ENCODE measurements around the gene ZGPAT. TPM values are rescaled to one million over a fixed set of nuclear protein-coding genes. Genes with fewer than 3 reads are reported as not detected.

ZGPAT gene
- total and polyA plus RNA-seq, 2 of the 8 experiments (the other 6 are each of a cell fraction or from before 2014, with no cell fraction given) = 14.5 to 21.4 TPM

GRCh38 chr20:63741676-63742380, 34.0 kb downstream of the ZGPAT start:
- Histone ChIP-seq H2BK120ac (replicated peaks; ENCODE audit: low read depth, low read length) (no peak overlapping the region), H2AFZ (ENCODE audit: low read length) (no peak overlapping the region), H4K20me1 (replicated peaks in 1 of 2; ENCODE audit: control insufficient read depth in 1 of 2, insufficient read depth in 2 of 2, low read length in 2 of 2) (peaks cover 0 to 7% of the 10 kb centered on the region in 2 experiments), H4K5ac (ENCODE audit: insufficient read length, low read depth, low read length) (no peak overlapping the region), H3K4me2 (ENCODE audit: insufficient read depth in 1 of 2, low read depth in 2 of 2, low read length in 2 of 2) (peak overlapping the region; percentile 70 to 75; a peak in 2 of 4 replicates), H3K9me3 (ENCODE audit: insufficient read depth in 2 of 2, low read depth in 1 of 2, low read length in 1 of 2) (no peaks in the 10 kb centered on the region), H3K56ac (replicated peaks; ENCODE audit: insufficient read length, low read depth, low read length) (no peak overlapping the region), H3K23ac (ENCODE audit: insufficient read length) (no peak overlapping the region), H4K8ac (ENCODE audit: extremely low read depth, insufficient read depth, low read length) (no peak overlapping the region; the same call in 1 of the 2 replicates), H3K9ac (replicated peaks in 1 of 4; ENCODE audit: extremely low read depth in 1 of 4, low read depth in 3 of 4, low read length in 3 of 4) (no peak overlapping the region), H2BK20ac (ENCODE audit: low read length) (no peak overlapping the region), H3K36me3 (ENCODE audit: control insufficient read depth in 2 of 4, insufficient read depth in 4 of 4, low read length in 3 of 4) (peaks cover 0 to 12% (median 6%) of the 10 kb centered on the region in 4 experiments; a peak in 3 of 8 replicates), H2BK12ac (ENCODE audit: low read depth, low read length) (no peak overlapping the region), H3K27ac (ENCODE audit: low read depth, low read length) (no peak overlapping the region), H4K91ac (replicated peaks; ENCODE audit: insufficient read length, low read length) (no peak overlapping the region), H2BK5ac (ENCODE audit: low read depth, low read length) (peak overlapping the region; percentile 78), H3K79me1 (ENCODE audit: low read depth, low read length) (no peaks in the 10 kb centered on the region), H3K4me1 (replicated peaks in 1 of 4; ENCODE audit: control insufficient read depth in 3 of 4, insufficient read depth in 4 of 4, low read length in 3 of 4) (peaks cover 0 to 20% (median 11%) of the 10 kb centered on the region in 4 experiments; a peak in 6 of 7 replicates), H3K79me2 (ENCODE audit: control insufficient read depth in 1 of 2, insufficient read depth in 2 of 2, low read length in 2 of 2) (no peaks in the 10 kb centered on the region), H3K23me2 (ENCODE audit: low read depth, low read length) (peaks cover 13% of the 10 kb centered on the region; the same call in 1 of the 2 replicates), H2AK5ac (ENCODE audit: low read depth, low read length) (no peak overlapping the region), H3K27me3 (replicated peaks in 1 of 4; ENCODE audit: control insufficient read depth in 3 of 4, extremely low read depth in 1 of 4, insufficient read depth in 3 of 4, low read length in 3 of 4) (peaks cover 0 to 12% (median 8%) of the 10 kb centered on the region in 4 experiments; a peak in 4 of 7 replicates), H3K18ac (ENCODE audit: extremely low read depth, low read length) (peak overlapping the region; percentile 2; the same call in 1 of the 2 replicates), H2BK15ac (ENCODE audit: low read length) (no peak overlapping the region), H3K4ac (replicated peaks; ENCODE audit: insufficient read length, low read depth, low read length) (no peak overlapping the region), H3K14ac (ENCODE audit: insufficient read length) (no peak overlapping the region), H3K4me3 (ENCODE audit: extremely low read depth in 1 of 4, insufficient read depth in 2 of 4, low read depth in 3 of 4, low read length in 4 of 4) (peak overlapping the region in 1 of 4 experiments; percentile 83; a peak in 2 of 8 replicates)
- CTCF ChIA-PET (ENCODE audit: partially characterized antibody) = interaction anchor here (0.6 to 2.2 kb wide), 11 partner anchors 9 to 264 kb away, joined by 3 to 18 read pairs (median 4); no protein-coding TSS in a partner anchor
- POLR2A ChIA-PET (ENCODE audit: partially characterized antibody) = interaction anchor here (0.6 to 2.6 kb wide), 8 partner anchors 9 to 214 kb away, joined by 3 to 23 read pairs (median 7); partner anchors contain the start of genes ARFRP1, RTEL1, TPD52L2 and UCKL1
- FAIRE-seq = no peak
- no peak for TF ChIP-seq ZNF274 (IDR thresholded peaks at IDR 0.05; ENCODE audit: borderline replicate concordance, extremely low read depth, low read length)
- TF ChIP-seq RAD21 (IDR thresholded peaks at IDR 0.05 in 1 of 2, conservative IDR thresholded peaks at IDR 0.05 in 1 of 2; ENCODE audit: low read depth in 2 of 2, low read length in 2 of 2) = no peak
- WGBS, 2 experiments (ENCODE audit: extremely low coverage in 1 of 2, insufficient coverage in 1 of 2, insufficient read length in 1 of 2, insufficient replicate concordance in 2 of 2, low coverage in 1 of 2, low lambda C conversion rate in 2 of 2, missing lambda C conversion rate in 1 of 2) = 83% methylated on average over 17 of the region's 30 CpGs; no CpG with 5 or more reads in 1 of the 2 experiments
- peak in 1 of 2 experiments; percentile 41 for DNase-seq (ENCODE audit: low read depth in 1 of 2, low spot score in 2 of 2)

Measured in H1 (cell line).